Left kidney (tissue), 2 donors: ENCODE data around the gene SPOCK1. TPM values are rescaled to one million over a fixed set of nuclear protein-coding genes. Genes with fewer than 3 reads are reported as not detected.

Experiments
- DNase-seq: peaks from one replicate; pipeline ENCODE4 v3.0.0-alpha.2; 2013
- polyA plus RNA-seq: library from polyadenylated mRNA; unstranded; fragments of 120-200 nt; gene quantifications from one replicate; pipeline ENCODE4 v1.2.1, GENCODE V29; 2013; ENCODE audit not compliant: insufficient read length

The SPOCK1 gene
- polyA plus RNA-seq, 1 donor, result 7.9 TPM

GRCh38 chr5:137442660-137443059 is 56.5 kb downstream of the SPOCK1 start:
- no peak for DNase-seq

GRCh38 chr5:137441476-137441875 is 57.6 kb downstream of the SPOCK1 start:
- peak; percentile 3 for DNase-seq

- DNase-seq, result no peak
Measured at GRCh38 chr5:137440795-137441194, 58.3 kb downstream of the SPOCK1 start.

GRCh38 chr5:137439645-137440044 is 59.5 kb downstream of the SPOCK1 start:
- DNase-seq, result no peak

GRCh38 chr5:137438932-137439331 is 60.2 kb downstream of the SPOCK1 start:
- no peak for DNase-seq

- no peak for DNase-seq
Measured at GRCh38 chr5:137437774-137438173, 61.4 kb downstream of the SPOCK1 start.

GRCh38 chr5:137433539-137433938 is 65.6 kb downstream of the SPOCK1 start:
- no peak for DNase-seq

- no peak for DNase-seq
Measured at GRCh38 chr5:137432376-137432775, 66.8 kb downstream of the SPOCK1 start.

- DNase-seq, result peak; percentile 14
Measured at GRCh38 chr5:137431051-137431450, 68.1 kb downstream of the SPOCK1 start.

GRCh38 chr5:137415231-137415681 is 83.9 kb downstream of the SPOCK1 start:
- DNase-seq, result no peak

GRCh38 chr5:137414112-137414755 is 84.9 kb downstream of the SPOCK1 start:
- DNase-seq, result no peak

GRCh38 chr5:137412136-137412535 is 87.0 kb downstream of the SPOCK1 start:
- DNase-seq, result no peak

- no peak for DNase-seq
Measured at GRCh38 chr5:137410234-137411010, 88.7 kb downstream of the SPOCK1 start.

GRCh38 chr5:137409736-137410135 is 89.4 kb downstream of the SPOCK1 start:
- no peak for DNase-seq

GRCh38 chr5:137407090-137407489 is 92.0 kb downstream of the SPOCK1 start:
- DNase-seq, result no peak

- DNase-seq, result no peak
Measured at GRCh38 chr5:137405393-137405792, 93.7 kb downstream of the SPOCK1 start.

- DNase-seq, result no peak
Measured at GRCh38 chr5:137403869-137404268, 95.3 kb downstream of the SPOCK1 start.

GRCh38 chr5:137402436-137403187 is 96.5 kb downstream of the SPOCK1 start:
- no peak for DNase-seq

- DNase-seq, result no peak
Measured at GRCh38 chr5:137401946-137402345, 97.2 kb downstream of the SPOCK1 start.

GRCh38 chr5:137400571-137400970 is 98.6 kb downstream of the SPOCK1 start:
- no peak for DNase-seq

GRCh38 chr5:137399911-137400310 is 99.2 kb downstream of the SPOCK1 start:
- no peak for DNase-seq

- no peak for DNase-seq
Measured at GRCh38 chr5:137398751-137399150, 100.4 kb downstream of the SPOCK1 start.

- DNase-seq, result no peak
Measured at GRCh38 chr5:137398154-137398553, 101.0 kb downstream of the SPOCK1 start.
